CD4-positive, CD25-positive, alpha-beta regulatory T cell (primary cell): ENCODE results near the gene MYMX. TPM values are rescaled to one million over a fixed set of nuclear protein-coding genes. Genes with fewer than 3 reads are reported as not detected.

Experiments used
- ATAC-seq, 2 donors: fragments of 150-1000 bp; cut with Tn5 transposase; one replicate each; pipeline ENCODE4 v1.10.0; 2021; ENCODE audit warnings: low read depth in 2 of 2, moderate number of reproducible peaks in 2 of 2, moderate library complexity in 1 of 2
- DNase-seq, 3 donors: peaks; one replicate each; pipeline versions ENCODE4 v3.0.0 to v3.0.0-alpha.2; 2012 to 2022; ENCODE audit warnings: mixed read lengths in 1 of 3
- H3K27ac ChIP-seq: one replicate; pipeline ENCODE4 v1.7.0; 2013; ENCODE audit warnings: mild to moderate bottlenecking, low read length; ENCODE audit not compliant: insufficient read depth, poor library complexity, severe bottlenecking
- H3K27me3 ChIP-seq: one replicate; pipeline ENCODE4 v1.7.0; 2013; ENCODE audit warnings: low read length; ENCODE audit not compliant: control insufficient read depth, insufficient read depth
- H3K36me3 ChIP-seq: one replicate; pipeline ENCODE4 v1.7.0; 2013; ENCODE audit warnings: mild to moderate bottlenecking, low read length, moderate library complexity; ENCODE audit not compliant: control insufficient read depth, insufficient read depth
- H3K4me1 ChIP-seq: 2 replicates; pipeline ENCODE4 v1.7.0; 2013; ENCODE audit warnings: mild to moderate bottlenecking, low read length; ENCODE audit not compliant: insufficient read depth, control insufficient read depth, poor library complexity, severe bottlenecking
- H3K4me3 ChIP-seq: one replicate; pipeline ENCODE4 v1.7.0; 2013; ENCODE audit warnings: low read depth, mild to moderate bottlenecking, low read length, moderate library complexity
- H3K9me3 ChIP-seq, 2 experiments: 1 replicate in 1 of 2; 2 replicates in 1 of 2; pipeline ENCODE4 v1.7.0; 2013; ENCODE audit warnings: low read length in 2 of 2, mild to moderate bottlenecking in 1 of 2, moderate library complexity in 1 of 2; ENCODE audit not compliant: control insufficient read depth in 2 of 2
- H3K27ac Mint-ChIP-seq, 3 donors: one replicate each; pipeline ENCODE4 v1.8.0; 2020 to 2022; ENCODE audit warnings: mild to moderate bottlenecking in 3 of 3, mixed read lengths in 3 of 3, moderate library complexity in 2 of 3
- H3K27me3 Mint-ChIP-seq: one replicate; pipeline ENCODE4 v1.8.0; 2022; ENCODE audit warnings: mild to moderate bottlenecking, mixed read lengths
- H3K36me3 Mint-ChIP-seq: one replicate; pipeline ENCODE4 v1.8.0; 2020; ENCODE audit warnings: mixed read lengths
- H3K4me1 Mint-ChIP-seq, 4 donors: one replicate each; pipeline ENCODE4 v1.8.0; 2020 to 2022; ENCODE audit warnings: mixed read lengths in 4 of 4, mild to moderate bottlenecking in 1 of 4
- H3K4me3 Mint-ChIP-seq, 4 donors: one replicate each; pipeline ENCODE4 v1.8.0; 2020 to 2022; ENCODE audit warnings: mild to moderate bottlenecking in 4 of 4, mixed read lengths in 4 of 4, moderate library complexity in 3 of 4
- H3K9me3 Mint-ChIP-seq, 7 donors: one replicate each; pipeline ENCODE4 v1.8.0; 2020 to 2022; ENCODE audit warnings: mixed read lengths in 7 of 7, mild to moderate bottlenecking in 3 of 7, moderate library complexity in 2 of 7
- polyA plus RNA-seq, 4 donors: library from polyadenylated mRNA; unstranded; fragments of 300-500 nt; fragmentation: Illumina TruSeq; gene quantifications; one replicate each; pipeline ENCODE4 v1.2.3, GENCODE V29; 2021
- total RNA-seq: library from RNA; stranded (reverse); gene quantifications from one replicate; pipeline ENCODE4 v1.2.3, GENCODE V29; 2022

MYMX gene
- total and polyA plus RNA-seq, 5 donors from 2014 or later, result not detected

GRCh38 chr6:44247338-44248302 is 30.9 kb downstream of the MYMX start:
- peak; percentile 81 to 86 (median 86) for DNase-seq
- Histone ChIP-seq H3K27ac (peak overlapping the region; percentile 97), H3K9me3 (no peaks in the 10 kb centered on the region), H3K36me3 (peaks cover 42% of the 10 kb centered on the region), H3K27me3 (no peaks in the 10 kb centered on the region), H3K4me3 (peak overlapping the region; percentile 100), H3K4me1 (peaks cover 28% of the 10 kb centered on the region)
- peak; percentile 66 to 71 for ATAC-seq
- peak overlapping the region; percentile 98 to 99 (median 98) for H3K27ac Mint-ChIP-seq
- H3K4me1 Mint-ChIP-seq, result peaks cover 13 to 62% (median 37%) of the 10 kb centered on the region in 4 donors
- peaks cover 36% of the 10 kb centered on the region for H3K36me3 Mint-ChIP-seq
- H3K4me3 Mint-ChIP-seq, result peak overlapping the region; percentile 95 to 98 (median 98)
- H3K27me3 Mint-ChIP-seq, result peaks cover 8% of the 10 kb centered on the region
- no peaks in the 10 kb centered on the region for H3K9me3 Mint-ChIP-seq

GRCh38 chr6:44248579-44248978 is 31.9 kb downstream of the MYMX start:
- Histone ChIP-seq H3K36me3 (peaks cover 51% of the 10 kb centered on the region), H3K4me1 (peaks cover 28% of the 10 kb centered on the region), H3K27me3 (no peaks in the 10 kb centered on the region), H3K27ac (peak overlapping the region; percentile 97), H3K4me3 (peak overlapping the region; percentile 95), H3K9me3 (no peaks in the 10 kb centered on the region)
- ATAC-seq (no peak), DNase-seq (no peak)
- Mint-ChIP-seq H3K36me3 (peaks cover 45% of the 10 kb centered on the region), H3K9me3 (no peaks in the 10 kb centered on the region), H3K4me1 (peaks cover 13 to 72% (median 41%) of the 10 kb centered on the region in 4 donors), H3K27me3 (peaks cover 8% of the 10 kb centered on the region), H3K27ac (peak overlapping the region; percentile 93 to 98 (median 95)), H3K4me3 (peak overlapping the region; percentile 95 to 98 (median 98))

GRCh38 chr6:44249082-44249748 is 32.5 kb downstream of the MYMX start:
- Mint-ChIP-seq H3K4me3 (peak overlapping the region; percentile 95 to 98 (median 98)), H3K36me3 (peaks cover 48% of the 10 kb centered on the region), H3K4me1 (peaks cover 13 to 76% (median 43%) of the 10 kb centered on the region in 4 donors), H3K9me3 (no peaks in the 10 kb centered on the region), H3K27ac (peak overlapping the region; percentile 93 to 98 (median 95)), H3K27me3 (peaks cover 8% of the 10 kb centered on the region)
- ATAC-seq, result no peak
- Histone ChIP-seq H3K9me3 (no peaks in the 10 kb centered on the region), H3K27ac (peak overlapping the region; percentile 97), H3K4me3 (peak overlapping the region; percentile 95), H3K36me3 (peaks cover 58% of the 10 kb centered on the region), H3K4me1 (peaks cover 28% of the 10 kb centered on the region), H3K27me3 (no peaks in the 10 kb centered on the region)
- no peak for DNase-seq

GRCh38 chr6:44250067-44250717 is 33.5 kb downstream of the MYMX start:
- Mint-ChIP-seq H3K4me3 (peak overlapping the region; percentile 58 to 98 (median 82)), H3K36me3 (peaks cover 53% of the 10 kb centered on the region), H3K9me3 (no peaks in the 10 kb centered on the region), H3K27me3 (peaks cover 8% of the 10 kb centered on the region), H3K4me1 (peaks cover 13 to 82% (median 48%) of the 10 kb centered on the region in 4 donors), H3K27ac (peak overlapping the region in 1 of 3 donors; percentile 34)
- Histone ChIP-seq H3K9me3 (no peaks in the 10 kb centered on the region), H3K4me1 (peaks cover 29% of the 10 kb centered on the region), H3K4me3 (no peak overlapping the region), H3K27ac (peak overlapping the region; percentile 11), H3K27me3 (no peaks in the 10 kb centered on the region), H3K36me3 (peaks cover 67% of the 10 kb centered on the region)
- DNase-seq (no peak), ATAC-seq (no peak)

GRCh38 chr6:44250718-44251123 is 34.0 kb downstream of the MYMX start:
- ATAC-seq, result no peak
- Histone ChIP-seq H3K4me3 (no peak overlapping the region), H3K27me3 (no peaks in the 10 kb centered on the region), H3K9me3 (no peaks in the 10 kb centered on the region), H3K36me3 (peaks cover 69% of the 10 kb centered on the region), H3K4me1 (peaks cover 32% of the 10 kb centered on the region), H3K27ac (no peak overlapping the region)
- Mint-ChIP-seq H3K9me3 (no peaks in the 10 kb centered on the region), H3K27ac (peak overlapping the region in 1 of 3 donors; percentile 34), H3K4me1 (peaks cover 13 to 82% (median 49%) of the 10 kb centered on the region in 4 donors), H3K36me3 (peaks cover 53% of the 10 kb centered on the region), H3K27me3 (peaks cover 8% of the 10 kb centered on the region), H3K4me3 (peak overlapping the region in 1 of 4 donors; percentile 98)
- DNase-seq, result no peak

GRCh38 chr6:44251576-44252524 is 35.1 kb downstream of the MYMX start:
- no peak overlapping the region for H3K4me3 ChIP-seq
- Mint-ChIP-seq H3K4me3 (peak overlapping the region in 2 of 4 donors; percentile 52 to 98), H3K36me3 (peaks cover 50% of the 10 kb centered on the region)

More at GRCh38 chr6:44251576-44252524, 35.1 kb downstream of the MYMX start:
- ATAC-seq, result no peak
- Histone ChIP-seq H3K27me3 (no peaks in the 10 kb centered on the region), H3K9me3 (no peaks in the 10 kb centered on the region), H3K27ac (no peak overlapping the region), H3K4me1 (peaks cover 37% of the 10 kb centered on the region), H3K36me3 (peaks cover 71% of the 10 kb centered on the region)
- no peak for DNase-seq
- Mint-ChIP-seq H3K27ac (peak overlapping the region in 1 of 3 donors; percentile 94), H3K4me1 (peaks cover 13 to 88% (median 56%) of the 10 kb centered on the region in 4 donors), H3K27me3 (peaks cover 4% of the 10 kb centered on the region), H3K9me3 (no peaks in the 10 kb centered on the region)
